Nephron progenitor cell (in vitro differentiated cells): ENCODE data around the gene MYO1C.

Experiments
- DNase-seq: peaks from one replicate; pipeline ENCODE4 v3.0.0; 2021
- H3K27ac Mint-ChIP-seq: 2 replicates; pipeline ENCODE4 v1.8.0; 2021; ENCODE audit warnings: mild to moderate bottlenecking, moderate library complexity, mixed read lengths
- H3K27me3 Mint-ChIP-seq: 2 replicates; pipeline ENCODE4 v1.8.0; 2021; ENCODE audit warnings: mild to moderate bottlenecking, low read depth, mixed read lengths; ENCODE audit not compliant: poor library complexity
- H3K36me3 Mint-ChIP-seq: 2 replicates; pipeline ENCODE4 v1.8.0; 2021; ENCODE audit warnings: low read depth, mixed read lengths
- H3K4me1 Mint-ChIP-seq: 2 replicates; pipeline ENCODE4 v1.8.0; 2021; ENCODE audit warnings: mixed read lengths
- H3K4me3 Mint-ChIP-seq: 2 replicates; pipeline ENCODE4 v1.8.0; 2021; ENCODE audit warnings: mild to moderate bottlenecking, moderate library complexity, mixed read lengths
- H3K9me3 Mint-ChIP-seq: 2 replicates; pipeline ENCODE4 v1.8.0; 2021; ENCODE audit warnings: mild to moderate bottlenecking, moderate library complexity, mixed read lengths
- CTCF ChIP-seq: fragments of 200-600 bp; sonication (generic); IDR thresholded peaks from 2 replicates; pipeline ENCODE4 v1.5.0; 2021; ENCODE audit warnings: antibody characterized with exemption

MYO1C gene

DNA sequence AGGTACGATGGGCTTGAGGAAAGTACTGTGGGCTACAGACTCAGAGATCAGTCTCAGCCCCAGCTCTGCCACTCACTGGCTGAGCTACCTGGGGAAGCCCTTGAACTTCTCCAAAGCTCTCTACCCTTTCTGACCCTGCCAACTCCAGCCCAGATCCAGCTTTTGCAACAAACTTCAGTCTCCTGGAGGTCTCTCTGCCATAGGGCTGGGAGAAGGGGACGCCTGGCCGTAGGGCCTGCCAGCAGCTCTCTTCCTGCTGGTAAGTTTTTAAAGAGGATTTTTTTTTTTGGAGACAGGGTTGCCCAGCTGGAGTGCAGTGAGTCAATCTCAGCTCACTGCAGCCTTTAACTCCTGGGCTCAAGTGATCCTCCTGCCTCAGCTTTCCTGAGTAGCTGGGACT is 12.4 kb upstream of the MYO1C start:
- H3K27me3 Mint-ChIP-seq: peaks cover 8% of the 10 kb centered on the region
- no peak for TF ChIP-seq CTCF

GRCh38 chr17:1503699-1504098 is 11.2 kb upstream of the MYO1C start:
- Mint-ChIP-seq H3K36me3 (no peaks in the 10 kb centered on the region), H3K4me1 (peaks cover 44% of the 10 kb centered on the region), H3K9me3 (no peaks in the 10 kb centered on the region), H3K4me3 (no peak overlapping the region), H3K27me3 (peaks cover 11% of the 10 kb centered on the region), H3K27ac (no peak overlapping the region)
- no peak for DNase-seq
- TF ChIP-seq CTCF: no peak

More for the DNA sequence above, 12.4 kb upstream of the MYO1C start:
- no peaks in the 10 kb centered on the region for H3K9me3 Mint-ChIP-seq
- no peaks in the 10 kb centered on the region for H3K36me3 Mint-ChIP-seq
- H3K27ac Mint-ChIP-seq: no peak overlapping the region
- H3K4me1 Mint-ChIP-seq: peaks cover 42% of the 10 kb centered on the region
- no peak overlapping the region for H3K4me3 Mint-ChIP-seq
- DNase-seq: no peak

- H3K27ac Mint-ChIP-seq: no peak overlapping the region
These were observed 6.4 kb upstream of the MYO1C start for GRCh38 chr17:1498869-1499268.

GRCh38 chr17:1498233-1498632 is 5.7 kb upstream of the MYO1C start:
- H3K27me3 Mint-ChIP-seq: peaks cover 17% of the 10 kb centered on the region
- H3K36me3 Mint-ChIP-seq: no peaks in the 10 kb centered on the region
- no peak for DNase-seq
- H3K27ac Mint-ChIP-seq: no peak overlapping the region
- no peak for TF ChIP-seq CTCF
- no peak overlapping the region for H3K4me3 Mint-ChIP-seq
- peaks cover 31% of the 10 kb centered on the region for H3K4me1 Mint-ChIP-seq
- H3K9me3 Mint-ChIP-seq: no peaks in the 10 kb centered on the region

More at GRCh38 chr17:1498869-1499268, 6.4 kb upstream of the MYO1C start:
- peaks cover 28% of the 10 kb centered on the region for H3K4me1 Mint-ChIP-seq
- H3K27me3 Mint-ChIP-seq: peaks cover 12% of the 10 kb centered on the region
- no peak for DNase-seq
- H3K9me3 Mint-ChIP-seq: no peaks in the 10 kb centered on the region
- TF ChIP-seq CTCF: no peak
- H3K36me3 Mint-ChIP-seq: no peaks in the 10 kb centered on the region
- H3K4me3 Mint-ChIP-seq: no peak overlapping the region

DNA sequence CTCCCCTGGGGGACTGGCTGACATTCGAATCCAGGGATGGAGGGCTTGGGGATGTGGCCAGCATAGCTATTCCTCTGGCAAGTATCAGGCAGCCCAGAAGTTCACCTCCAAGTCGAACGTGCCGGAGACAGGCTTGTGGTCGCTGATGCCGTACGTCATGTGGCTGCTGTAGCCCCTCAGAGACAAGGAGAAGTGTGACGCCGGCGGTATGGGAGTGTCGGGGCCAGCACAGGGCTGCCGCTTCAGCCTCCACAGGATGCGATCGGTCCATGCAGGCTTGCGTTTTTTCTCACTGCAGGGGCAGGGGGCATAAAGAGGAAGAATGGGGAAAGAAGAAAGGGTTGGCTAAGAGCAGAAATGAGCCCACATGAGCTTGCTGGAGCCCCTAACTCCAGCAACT is 5.3 kb upstream of the MYO1C start:
- Mint-ChIP-seq H3K27me3 (peaks cover 20% of the 10 kb centered on the region), H3K36me3 (no peaks in the 10 kb centered on the region), H3K27ac (peak overlapping the region; percentile 84), H3K4me1 (peaks cover 35% of the 10 kb centered on the region), H3K9me3 (no peaks in the 10 kb centered on the region), H3K4me3 (no peak overlapping the region)
- no peak for DNase-seq
- no peak for TF ChIP-seq CTCF

DNA sequence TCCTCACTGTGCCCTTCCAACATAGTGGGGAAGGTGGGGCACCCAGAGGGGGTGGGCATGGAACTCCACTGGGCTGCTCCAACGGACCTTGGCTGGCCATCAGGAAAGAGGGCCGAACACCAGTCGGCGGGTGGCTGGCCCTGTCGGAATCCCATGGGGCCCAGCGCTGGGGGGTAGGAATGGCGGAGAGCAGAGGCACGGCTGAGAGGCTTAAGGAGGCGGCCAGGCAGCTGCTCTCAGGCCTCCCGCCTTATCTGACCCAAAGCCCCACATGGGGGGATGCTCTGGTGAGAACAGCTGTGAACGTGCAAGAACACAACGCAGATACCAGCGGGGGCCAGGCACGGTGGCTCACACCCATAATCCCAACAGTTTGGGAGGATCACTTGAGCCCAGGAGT is 4.4 kb upstream of the MYO1C start:
- no peak overlapping the region for H3K4me3 Mint-ChIP-seq
- no peak for DNase-seq
- no peaks in the 10 kb centered on the region for H3K9me3 Mint-ChIP-seq
- TF ChIP-seq CTCF: no peak
- no peaks in the 10 kb centered on the region for H3K36me3 Mint-ChIP-seq
- H3K27me3 Mint-ChIP-seq: peaks cover 20% of the 10 kb centered on the region
- H3K4me1 Mint-ChIP-seq: peaks cover 40% of the 10 kb centered on the region
- H3K27ac Mint-ChIP-seq: no peak overlapping the region
